Left lung (tissue), 10 donors: ENCODE measurements around the gene NABP1. TPM values are rescaled to one million over a fixed set of nuclear protein-coding genes. Genes with fewer than 3 reads are reported as not detected.

Experiments
- ATAC-seq: fragments of 200-7000 bp; cut with Tn5 transposase; one replicate; pipeline ENCODE4 v1.9.1; 2020; ENCODE audit warnings: moderate library complexity
- DNase-seq, 4 donors: peaks; one replicate each; pipeline ENCODE4 v3.0.0-alpha.2; 2013 to 2020
- H3K27ac ChIP-seq, 2 donors: fragments of 200-600 bp; sonication (generic) in 1 of 2; one replicate each; pipeline versions ENCODE4 v1.5.0 to v1.8.0; 2020 to 2021
- H3K27me3 ChIP-seq, 2 donors: fragments of 200-600 bp; sonication (generic) in 1 of 2; one replicate each; pipeline versions ENCODE4 v1.5.0 to v1.8.0; 2020 to 2021
- H3K36me3 ChIP-seq, 2 donors: fragments of 200-600 bp; sonication (generic) in 1 of 2; one replicate each; pipeline versions ENCODE4 v1.5.0 to v1.8.0; 2020 to 2021
- H3K4me1 ChIP-seq, 2 donors: fragments of 200-600 bp; one replicate each; pipeline ENCODE4 v1.8.0; 2021
- H3K4me3 ChIP-seq, 2 donors: fragments of 200-600 bp; sonication (generic) in 1 of 2; one replicate each; pipeline versions ENCODE4 v1.5.0 to v1.8.0; 2020 to 2021; ENCODE audit warnings: mild to moderate bottlenecking in 1 of 2
- H3K9me3 ChIP-seq, 2 donors: fragments of 200-600 bp; sonication (generic) in 1 of 2; one replicate each; pipeline versions ENCODE4 v1.5.0 to v1.8.0; 2020 to 2021
- CTCF ChIP-seq, 2 donors: fragments of 200-600 bp; sonication (generic) in 1 of 2; IDR thresholded peaks; one replicate each; pipeline versions ENCODE4 v1.5.0 to v1.8.0; 2021; ENCODE audit warnings: antibody characterized with exemption in 2 of 2
- intact Hi-C, 2 donors: fragments of 100-400 bp; cut with DNase I; formaldehyde crosslinking; loops; one replicate each; pipeline versions ENCODE4 v1.11.2 to v1.14.2; 2022
- polyA plus RNA-seq, 6 donors: library from polyadenylated mRNA; unstranded; fragments of 120-200 nt; gene quantifications; one replicate each; pipeline ENCODE4 v1.2.1, GENCODE V29; 2013; ENCODE audit not compliant: insufficient read length in 6 of 6
- total RNA-seq, 2 donors: library from RNA; stranded (reverse); fragmentation: NEBNext Ultra II Directional; extraction: Animal tissue kit (Norgen Biotek cat#: 25700); gene quantifications; one replicate each; pipeline ENCODE4 v1.2.1, GENCODE V29; 2021
- donor health status: DM: no; HTN: yes; CAD: no.
- donor health status: DM: no; HTN: no; CAD: no.

NABP1 gene
- total and polyA plus RNA-seq, 8 donors, result 12.2 to 122 (median 17.0) TPM

- ATAC-seq (no peak), DNase-seq (no peak)
- Histone ChIP-seq H3K9me3 (no peaks in the 10 kb centered on the region), H3K4me3 (no peak overlapping the region), H3K27me3 (no peaks in the 10 kb centered on the region), H3K4me1 (no peaks in the 10 kb centered on the region), H3K36me3 (peaks cover 0 to 7% of the 10 kb centered on the region in 2 donors), H3K27ac (no peak overlapping the region)
- no peak for TF ChIP-seq CTCF (IDR thresholded peaks at IDR 0.05)
- intact Hi-C loops, result no loop called here
Observed at GRCh38 chr2:191701029-191701428, 23.1 kb downstream of the NABP1 start.

GRCh38 chr2:191701696-191702095, 23.8 kb downstream of the NABP1 start:
- DNase-seq (no peak), ATAC-seq (no peak)
- peaks cover 0 to 2% of the 10 kb centered on the region in 2 donors for H3K36me3 ChIP-seq
- no peaks in the 10 kb centered on the region for H3K9me3 ChIP-seq
- H3K4me3 ChIP-seq, result no peak overlapping the region
- H3K27me3 ChIP-seq, result no peaks in the 10 kb centered on the region
- H3K4me1 ChIP-seq, result no peaks in the 10 kb centered on the region
- H3K27ac ChIP-seq, result no peak overlapping the region
- intact Hi-C loops, result no loop called here
- no peak for TF ChIP-seq CTCF (IDR thresholded peaks at IDR 0.05)

- DNase-seq, result no peak
- no peak for TF ChIP-seq CTCF (IDR thresholded peaks at IDR 0.05)
- Histone ChIP-seq H3K36me3 (peaks cover 0 to 2% of the 10 kb centered on the region in 2 donors), H3K27me3 (no peaks in the 10 kb centered on the region), H3K27ac (no peak overlapping the region), H3K4me1 (no peaks in the 10 kb centered on the region), H3K9me3 (no peaks in the 10 kb centered on the region), H3K4me3 (no peak overlapping the region)
- ATAC-seq, result no peak
- intact Hi-C loops, result no loop called here
Observed at GRCh38 chr2:191703079-191703725, 25.3 kb downstream of the NABP1 start.

- DNase-seq, result no peak
- Histone ChIP-seq H3K9me3 (no peaks in the 10 kb centered on the region), H3K4me1 (no peaks in the 10 kb centered on the region), H3K4me3 (no peak overlapping the region), H3K27ac (no peak overlapping the region), H3K36me3 (no peaks in the 10 kb centered on the region), H3K27me3 (no peaks in the 10 kb centered on the region)
- no peak for TF ChIP-seq CTCF (IDR thresholded peaks at IDR 0.05)
- ATAC-seq, result no peak
- intact Hi-C loops, result no loop called here
Observed at GRCh38 chr2:191705084-191705483, 27.1 kb downstream of the NABP1 start.

GRCh38 chr2:191705701-191706100, 27.8 kb downstream of the NABP1 start:
- H3K27me3 ChIP-seq, result no peaks in the 10 kb centered on the region
- ATAC-seq, result no peak
- no peaks in the 10 kb centered on the region for H3K9me3 ChIP-seq
- no peaks in the 10 kb centered on the region for H3K36me3 ChIP-seq
- no peak overlapping the region for H3K27ac ChIP-seq
- TF ChIP-seq CTCF (IDR thresholded peaks at IDR 0.05), result no peak
- H3K4me1 ChIP-seq, result no peaks in the 10 kb centered on the region
- intact Hi-C loops, result no loop called here
- DNase-seq, result no peak
- H3K4me3 ChIP-seq, result no peak overlapping the region
